HG03025 (cell line): Measurements from ENCODE around the gene DRAM1.
"Not testable (repeated sequence)": the region's sequence is repeated elsewhere in the genome, so short reads cannot be mapped to it uniquely, and the experiment has no call there.

ENCODE experiments used
- ATAC-seq: cut with Tn5 transposase; IDR thresholded peaks from one replicate; pipeline ENCODE4 v1.9.1; 2021; ENCODE audit warnings: mild to moderate bottlenecking, moderate library complexity; ENCODE audit not compliant: unreplicated experiment, low FRiP score

DRAM1 gene

GRCh38 chr12:101876861-101877805, at the start of gene DRAM1:
TSS of gene DRAM1 (plus strand) at chr12:101877580. CDS start at chr12:101877790, 210 bp downstream.
- peak; percentile 88 for ATAC-seq

- ATAC-seq, result no peak
Measured at GRCh38 chr12:101828463-101829196, 48.8 kb upstream of the DRAM1 start.

- ATAC-seq, result peak; percentile 4
Measured at GRCh38 chr12:101829639-101830366, 47.6 kb upstream of the DRAM1 start.

GRCh38 chr12:101830367-101831325, 46.7 kb upstream of the DRAM1 start, which contains the start of gene GNPTAB:
TSS of gene GNPTAB (minus strand) at chr12:101830959. CDS start at chr12:101830675, 284 bp downstream.
- ATAC-seq, result peak; percentile 89

GRCh38 chr12:101832030-101832429, 45.4 kb upstream of the DRAM1 start:
- no peak for ATAC-seq

- no peak for ATAC-seq
Measured at GRCh38 chr12:101838628-101839323, 38.6 kb upstream of the DRAM1 start.

- no peak for ATAC-seq
Measured at GRCh38 chr12:101839324-101840283, 37.8 kb upstream of the DRAM1 start.

GRCh38 chr12:101841069-101841468, 36.3 kb upstream of the DRAM1 start:
- no peak for ATAC-seq

- ATAC-seq, result no peak
Measured at GRCh38 chr12:101845137-101845711, 32.2 kb upstream of the DRAM1 start.

- ATAC-seq, result no peak
Measured at GRCh38 chr12:101847325-101847724, 30.1 kb upstream of the DRAM1 start.

GRCh38 chr12:101850199-101850598, 27.2 kb upstream of the DRAM1 start:
- ATAC-seq, result no peak

GRCh38 chr12:101852998-101853397, 24.4 kb upstream of the DRAM1 start:
- ATAC-seq, result no peak

- ATAC-seq, result no peak
Measured at GRCh38 chr12:101854747-101855146, 22.6 kb upstream of the DRAM1 start.

GRCh38 chr12:101855364-101855884, 22.0 kb upstream of the DRAM1 start:
- no peak for ATAC-seq

- ATAC-seq, result no peak
Measured at GRCh38 chr12:101855976-101856375, 21.4 kb upstream of the DRAM1 start.

GRCh38 chr12:101856614-101857013, 20.8 kb upstream of the DRAM1 start:
- not testable (repeated sequence) for ATAC-seq

- ATAC-seq, result no peak
Measured at GRCh38 chr12:101857043-101857558, 20.3 kb upstream of the DRAM1 start.
